WTC11 (cell line): ENCODE data around the gene NPEPPS.
"Not testable (repeated sequence)": the region's sequence is repeated elsewhere in the genome, so short reads cannot be mapped to it uniquely, and the experiment has no call there.

Source experiments
- ATF3 ChIP-seq: sonication (generic); formaldehyde crosslinking; conservative IDR thresholded peaks from 2 replicates; pipeline ENCODE4 v1.8.1; 2022; ENCODE audit warnings: mild to moderate bottlenecking, missing genetic modification reagents
- CREM ChIP-seq: sonication (generic); formaldehyde crosslinking; IDR thresholded peaks from 2 replicates; pipeline ENCODE4 v1.8.1; 2022; ENCODE audit warnings: mild to moderate bottlenecking, missing genetic modification reagents, moderate library complexity
- ETV6 ChIP-seq: sonication (generic); formaldehyde crosslinking; IDR thresholded peaks from 2 replicates; pipeline ENCODE4 v1.8.1; 2022; ENCODE audit warnings: mild to moderate bottlenecking, missing genetic modification reagents
- JUN ChIP-seq: sonication (generic); formaldehyde crosslinking; IDR thresholded peaks from 2 replicates; pipeline ENCODE4 v1.8.0; 2023; ENCODE audit warnings: mild to moderate bottlenecking, missing genetic modification reagents
- USF1 ChIP-seq: sonication (generic); formaldehyde crosslinking; IDR thresholded peaks from 2 replicates; pipeline ENCODE4 v1.8.0; 2022; ENCODE audit warnings: mild to moderate bottlenecking, missing genetic modification reagents
- ZNF281 ChIP-seq: sonication (generic); formaldehyde crosslinking; IDR thresholded peaks from 2 replicates; pipeline ENCODE4 v1.8.0; 2023; ENCODE audit warnings: mild to moderate bottlenecking, missing genetic modification reagents
- TF ChIP-seq, protein P1 (sequence below): sonication (generic); formaldehyde crosslinking; IDR thresholded peaks from 2 replicates; pipeline ENCODE4 v1.8.1; 2023; ENCODE audit warnings: mild to moderate bottlenecking, missing genetic modification reagents, moderate library complexity
- TF ChIP-seq, protein P2 (sequence below): sonication (generic); formaldehyde crosslinking; IDR thresholded peaks from 2 replicates; pipeline ENCODE4 v1.8.0; 2023; ENCODE audit warnings: missing genetic modification reagents
- TF ChIP-seq, protein P3 (sequence below): fragments of 200-600 bp; IDR thresholded peaks from 2 replicates; pipeline ENCODE4 v1.8.0; 2022; ENCODE audit warnings: antibody characterized with exemption
- TF ChIP-seq, protein P4 (sequence below): sonication (generic); formaldehyde crosslinking; IDR thresholded peaks from 2 replicates; pipeline ENCODE4 v1.8.1; 2023; ENCODE audit warnings: mild to moderate bottlenecking, missing genetic modification reagents, moderate library complexity
- TF ChIP-seq, protein P5 (sequence below): sonication (generic); formaldehyde crosslinking; IDR thresholded peaks from 2 replicates; pipeline ENCODE4 v1.8.0; 2022; ENCODE audit warnings: mild to moderate bottlenecking, missing genetic modification reagents

DNA sequence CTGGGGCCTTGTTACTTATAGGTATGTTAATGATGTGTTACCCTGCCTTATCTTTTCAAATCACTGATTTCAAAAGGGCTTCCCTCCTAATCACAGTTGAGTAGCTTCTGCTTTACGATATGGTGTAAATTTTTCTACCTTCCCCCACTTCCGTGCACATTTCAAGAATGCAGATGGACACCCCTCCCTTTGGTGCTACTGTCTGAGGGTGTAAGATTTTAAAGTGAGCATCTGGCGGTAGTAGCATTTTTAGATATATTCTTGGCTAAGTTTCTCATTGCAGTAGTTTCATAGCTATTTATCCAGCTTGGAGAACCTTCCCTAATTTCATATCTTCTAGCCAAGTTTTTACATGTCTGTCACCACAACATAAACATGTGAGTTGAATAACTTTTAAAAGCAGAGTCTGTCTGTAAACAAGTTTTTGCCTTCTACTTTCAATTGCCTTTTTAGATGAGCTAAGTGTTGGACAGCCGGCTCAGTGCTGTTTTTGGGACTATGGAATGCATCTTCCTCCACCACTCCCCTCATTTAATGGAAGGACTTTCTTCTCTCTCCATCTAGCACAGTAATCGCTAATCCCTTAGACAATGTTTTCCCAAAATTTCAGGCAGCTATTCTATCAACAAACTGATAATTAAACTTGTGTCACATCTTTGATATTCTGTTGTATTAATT lies 55.6 kb downstream of the NPEPPS start:
- TF ChIP-seq, protein P1, sequence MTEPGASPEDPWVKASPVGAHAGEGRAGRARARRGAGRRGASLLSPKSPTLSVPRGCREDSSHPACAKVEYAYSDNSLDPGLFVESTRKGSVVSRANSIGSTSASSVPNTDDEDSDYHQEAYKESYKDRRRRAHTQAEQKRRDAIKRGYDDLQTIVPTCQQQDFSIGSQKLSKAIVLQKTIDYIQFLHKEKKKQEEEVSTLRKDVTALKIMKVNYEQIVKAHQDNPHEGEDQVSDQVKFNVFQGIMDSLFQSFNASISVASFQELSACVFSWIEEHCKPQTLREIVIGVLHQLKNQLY: not testable (repeated sequence)
- TF ChIP-seq, protein P2, sequence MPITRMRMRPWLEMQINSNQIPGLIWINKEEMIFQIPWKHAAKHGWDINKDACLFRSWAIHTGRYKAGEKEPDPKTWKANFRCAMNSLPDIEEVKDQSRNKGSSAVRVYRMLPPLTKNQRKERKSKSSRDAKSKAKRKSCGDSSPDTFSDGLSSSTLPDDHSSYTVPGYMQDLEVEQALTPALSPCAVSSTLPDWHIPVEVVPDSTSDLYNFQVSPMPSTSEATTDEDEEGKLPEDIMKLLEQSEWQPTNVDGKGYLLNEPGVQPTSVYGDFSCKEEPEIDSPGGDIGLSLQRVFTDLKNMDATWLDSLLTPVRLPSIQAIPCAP (CRISPR knock-in tag): not testable (repeated sequence)
- TF ChIP-seq ZNF281 (CRISPR knock-in tag); ATF3 (CRISPR knock-in tag); CREM (CRISPR knock-in tag); ETV6; JUN (CRISPR knock-in tag); USF1 (CRISPR knock-in tag): not testable (repeated sequence)
- TF ChIP-seq, protein P3, sequence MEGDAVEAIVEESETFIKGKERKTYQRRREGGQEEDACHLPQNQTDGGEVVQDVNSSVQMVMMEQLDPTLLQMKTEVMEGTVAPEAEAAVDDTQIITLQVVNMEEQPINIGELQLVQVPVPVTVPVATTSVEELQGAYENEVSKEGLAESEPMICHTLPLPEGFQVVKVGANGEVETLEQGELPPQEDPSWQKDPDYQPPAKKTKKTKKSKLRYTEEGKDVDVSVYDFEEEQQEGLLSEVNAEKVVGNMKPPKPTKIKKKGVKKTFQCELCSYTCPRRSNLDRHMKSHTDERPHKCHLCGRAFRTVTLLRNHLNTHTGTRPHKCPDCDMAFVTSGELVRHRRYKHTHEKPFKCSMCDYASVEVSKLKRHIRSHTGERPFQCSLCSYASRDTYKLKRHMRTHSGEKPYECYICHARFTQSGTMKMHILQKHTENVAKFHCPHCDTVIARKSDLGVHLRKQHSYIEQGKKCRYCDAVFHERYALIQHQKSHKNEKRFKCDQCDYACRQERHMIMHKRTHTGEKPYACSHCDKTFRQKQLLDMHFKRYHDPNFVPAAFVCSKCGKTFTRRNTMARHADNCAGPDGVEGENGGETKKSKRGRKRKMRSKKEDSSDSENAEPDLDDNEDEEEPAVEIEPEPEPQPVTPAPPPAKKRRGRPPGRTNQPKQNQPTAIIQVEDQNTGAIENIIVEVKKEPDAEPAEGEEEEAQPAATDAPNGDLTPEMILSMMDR: not testable (repeated sequence)
- TF ChIP-seq, protein P4, sequence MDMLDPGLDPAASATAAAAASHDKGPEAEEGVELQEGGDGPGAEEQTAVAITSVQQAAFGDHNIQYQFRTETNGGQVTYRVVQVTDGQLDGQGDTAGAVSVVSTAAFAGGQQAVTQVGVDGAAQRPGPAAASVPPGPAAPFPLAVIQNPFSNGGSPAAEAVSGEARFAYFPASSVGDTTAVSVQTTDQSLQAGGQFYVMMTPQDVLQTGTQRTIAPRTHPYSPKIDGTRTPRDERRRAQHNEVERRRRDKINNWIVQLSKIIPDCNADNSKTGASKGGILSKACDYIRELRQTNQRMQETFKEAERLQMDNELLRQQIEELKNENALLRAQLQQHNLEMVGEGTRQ (CRISPR knock-in tag): not testable (repeated sequence)
- TF ChIP-seq, protein P5, sequence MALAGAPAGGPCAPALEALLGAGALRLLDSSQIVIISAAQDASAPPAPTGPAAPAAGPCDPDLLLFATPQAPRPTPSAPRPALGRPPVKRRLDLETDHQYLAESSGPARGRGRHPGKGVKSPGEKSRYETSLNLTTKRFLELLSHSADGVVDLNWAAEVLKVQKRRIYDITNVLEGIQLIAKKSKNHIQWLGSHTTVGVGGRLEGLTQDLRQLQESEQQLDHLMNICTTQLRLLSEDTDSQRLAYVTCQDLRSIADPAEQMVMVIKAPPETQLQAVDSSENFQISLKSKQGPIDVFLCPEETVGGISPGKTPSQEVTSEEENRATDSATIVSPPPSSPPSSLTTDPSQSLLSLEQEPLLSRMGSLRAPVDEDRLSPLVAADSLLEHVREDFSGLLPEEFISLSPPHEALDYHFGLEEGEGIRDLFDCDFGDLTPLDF (CRISPR knock-in tag): not testable (repeated sequence)
